NB4 (cell line): ENCODE data around the gene GEN1.

Experiments used
- CTCF ChIP-seq: IDR thresholded peaks from one replicate; pipeline ENCODE4 v1.5.1; 2012; ENCODE audit warnings: low read depth, low read length
- MYC ChIP-seq: IDR thresholded peaks from 2 replicates; pipeline ENCODE4 v1.6.1; 2011; ENCODE audit warnings: low read depth, low read length

GRCh38 chr2:17827785-17828184, 73.8 kb downstream of the GEN1 start:
- TF ChIP-seq CTCF (no peak), MYC (no peak)
